ENCODE results near the gene RIPOR1. TPM values are rescaled to one million over a fixed set of nuclear protein-coding genes. Genes with fewer than 3 reads are reported as not detected.

The RIPOR1 gene
- total RNA-seq, 1 donor from 2014 or later, result 191 TPM

DNA sequence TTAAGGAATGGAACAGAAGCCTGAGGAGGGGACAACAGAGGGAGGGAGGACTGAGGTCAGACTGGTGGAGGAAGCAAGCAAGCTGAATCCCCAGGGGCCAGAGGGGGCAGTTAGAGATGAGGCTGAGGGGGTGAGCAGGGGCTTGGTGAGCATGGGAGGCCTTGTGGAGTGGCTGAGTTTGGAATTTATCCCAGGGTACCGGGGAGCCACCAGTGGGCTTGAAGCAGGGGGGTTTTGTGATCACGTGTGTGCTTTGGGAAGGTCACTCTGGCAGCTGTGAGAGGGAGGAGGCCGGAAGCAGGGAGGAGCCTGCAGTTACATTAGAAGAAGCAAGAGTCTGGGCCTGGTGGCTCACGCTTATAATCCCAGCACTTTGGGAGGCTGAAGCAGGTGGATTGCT is 23.8 kb downstream of the RIPOR1 start:
- DNase-seq, result peak; percentile 73
- peaks cover 10% of the 10 kb centered on the region for H3K9me3 Mint-ChIP-seq (ENCODE audit: unreplicated experiment)
- H3K4me1 Mint-ChIP-seq (ENCODE audit: low read depth, unreplicated experiment), result peaks cover 12% of the 10 kb centered on the region
- peak overlapping the region; percentile 95 for H3K27ac Mint-ChIP-seq (ENCODE audit: unreplicated experiment)
- H3K27me3 Mint-ChIP-seq (ENCODE audit: unreplicated experiment), result peaks cover 8% of the 10 kb centered on the region
- peak overlapping the region; percentile 72 for H3K4me3 Mint-ChIP-seq (ENCODE audit: unreplicated experiment)
- no peak for TF ChIP-seq CTCF (IDR thresholded peaks at IDR 0.05; ENCODE audit: partially characterized antibody, unreplicated experiment)
- H3K36me3 Mint-ChIP-seq (ENCODE audit: unreplicated experiment), result no peaks in the 10 kb centered on the region

DNA sequence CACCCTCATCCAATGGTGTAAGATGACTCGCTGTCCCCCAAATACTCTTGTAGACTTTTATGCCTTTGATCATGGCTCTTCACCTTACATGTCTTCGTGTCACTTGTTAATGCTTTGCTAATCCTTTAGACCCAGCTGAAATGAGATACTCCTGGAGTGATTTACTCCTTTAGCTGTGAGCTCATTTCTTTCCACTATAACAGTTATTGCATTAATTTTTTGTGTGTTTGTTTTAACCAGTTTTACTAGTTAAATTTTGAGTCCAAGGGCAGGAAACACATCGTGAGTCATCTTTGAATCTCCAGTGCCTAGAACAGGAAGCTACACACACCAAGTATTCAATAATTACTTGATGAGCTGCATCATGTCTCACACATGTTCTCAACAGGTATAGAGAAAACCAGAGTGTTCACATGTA is 27.2 kb downstream of the RIPOR1 start:
- Mint-ChIP-seq H3K4me1 (ENCODE audit: low read depth, unreplicated experiment) (peaks cover 12% of the 10 kb centered on the region), H3K4me3 (ENCODE audit: unreplicated experiment) (no peak overlapping the region)
- TF ChIP-seq CTCF (IDR thresholded peaks at IDR 0.05; ENCODE audit: partially characterized antibody, unreplicated experiment), result no peak

GRCh38 chr16:67558859-67559258 is 30.2 kb downstream of the RIPOR1 start:
- peaks cover 9% of the 10 kb centered on the region for H3K9me3 Mint-ChIP-seq (ENCODE audit: unreplicated experiment)
- no peak for DNase-seq
- H3K27ac Mint-ChIP-seq (ENCODE audit: unreplicated experiment), result no peak overlapping the region
- H3K36me3 Mint-ChIP-seq (ENCODE audit: unreplicated experiment), result no peaks in the 10 kb centered on the region
- no peak overlapping the region for H3K4me3 Mint-ChIP-seq (ENCODE audit: unreplicated experiment)
- TF ChIP-seq CTCF (IDR thresholded peaks at IDR 0.05; ENCODE audit: partially characterized antibody, unreplicated experiment), result no peak
- H3K4me1 Mint-ChIP-seq (ENCODE audit: low read depth, unreplicated experiment), result peaks cover 10% of the 10 kb centered on the region
- peaks cover 4% of the 10 kb centered on the region for H3K27me3 Mint-ChIP-seq (ENCODE audit: unreplicated experiment)

More for the DNA sequence above, 27.2 kb downstream of the RIPOR1 start:
- H3K27ac Mint-ChIP-seq (ENCODE audit: unreplicated experiment), result no peak overlapping the region
- DNase-seq, result no peak
- H3K9me3 Mint-ChIP-seq (ENCODE audit: unreplicated experiment), result peaks cover 10% of the 10 kb centered on the region
- H3K27me3 Mint-ChIP-seq (ENCODE audit: unreplicated experiment), result peaks cover 3% of the 10 kb centered on the region
- no peaks in the 10 kb centered on the region for H3K36me3 Mint-ChIP-seq (ENCODE audit: unreplicated experiment)

DNA sequence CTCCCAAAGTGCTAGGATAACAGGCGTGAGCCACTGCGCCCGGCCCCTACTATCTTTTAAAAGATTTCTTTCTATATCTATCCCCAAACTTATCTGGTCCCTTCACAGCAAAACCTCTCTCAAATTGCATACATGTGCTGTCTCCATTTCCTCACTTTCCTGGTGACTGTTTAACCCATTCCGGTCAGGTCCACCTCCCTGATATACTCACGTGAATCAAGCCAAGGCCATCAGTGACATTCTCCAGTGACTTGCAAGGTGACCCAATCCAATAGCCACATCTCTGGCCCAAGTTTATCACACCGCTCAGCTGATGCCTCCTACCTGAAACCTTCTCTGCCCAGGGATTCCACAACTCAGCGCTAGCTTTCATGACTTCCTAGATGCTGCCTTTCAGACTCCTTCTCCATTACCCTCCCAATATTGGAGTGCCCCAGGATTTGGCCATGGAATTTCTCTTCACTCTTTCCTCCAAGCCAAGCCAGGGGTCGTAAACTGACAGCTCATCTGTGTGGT is 32.3 kb downstream of the RIPOR1 start:
- Mint-ChIP-seq H3K9me3 (ENCODE audit: unreplicated experiment) (peaks cover 9% of the 10 kb centered on the region), H3K4me1 (ENCODE audit: low read depth, unreplicated experiment) (peaks cover 22% of the 10 kb centered on the region), H3K36me3 (ENCODE audit: unreplicated experiment) (no peaks in the 10 kb centered on the region), H3K27ac (ENCODE audit: unreplicated experiment) (peak overlapping the region; percentile 18), H3K4me3 (ENCODE audit: unreplicated experiment) (peak overlapping the region; percentile 85), H3K27me3 (ENCODE audit: unreplicated experiment) (peaks cover 4% of the 10 kb centered on the region)
- no peak for DNase-seq
- TF ChIP-seq CTCF (IDR thresholded peaks at IDR 0.05; ENCODE audit: partially characterized antibody, unreplicated experiment), result no peak

DNA sequence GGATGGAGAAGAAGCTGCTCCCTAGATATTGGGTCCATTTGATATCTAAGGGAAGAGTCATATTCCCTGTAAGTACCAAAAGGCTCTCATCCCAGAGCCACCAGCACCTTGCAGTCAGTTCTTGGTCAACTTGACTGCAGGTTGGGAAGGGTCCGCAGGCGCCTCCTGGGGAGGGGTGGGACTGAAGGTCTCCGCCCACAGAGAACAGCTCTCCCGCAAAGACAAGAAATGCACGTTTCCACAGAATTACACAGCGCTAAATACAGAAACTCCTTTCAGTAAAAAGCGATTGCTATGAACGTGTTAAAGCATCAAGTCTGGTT is 32.8 kb downstream of the RIPOR1 start:
- H3K4me1 Mint-ChIP-seq (ENCODE audit: low read depth, unreplicated experiment), result peaks cover 23% of the 10 kb centered on the region
- TF ChIP-seq CTCF (IDR thresholded peaks at IDR 0.05; ENCODE audit: partially characterized antibody, unreplicated experiment), result no peak
- H3K27ac Mint-ChIP-seq (ENCODE audit: unreplicated experiment), result peak overlapping the region; percentile 85
- peak overlapping the region; percentile 85 for H3K4me3 Mint-ChIP-seq (ENCODE audit: unreplicated experiment)
- H3K27me3 Mint-ChIP-seq (ENCODE audit: unreplicated experiment), result peaks cover 4% of the 10 kb centered on the region
- DNase-seq, result no peak
- peaks cover 9% of the 10 kb centered on the region for H3K9me3 Mint-ChIP-seq (ENCODE audit: unreplicated experiment)
- H3K36me3 Mint-ChIP-seq (ENCODE audit: unreplicated experiment), result no peaks in the 10 kb centered on the region

All from glutamatergic neuron (in vitro differentiated cells).